Peyer's patch (tissue), 4 donors: Measurements from ENCODE around the gene BTG1. TPM values are rescaled to one million over a fixed set of nuclear protein-coding genes. Genes with fewer than 3 reads are reported as not detected.

Source experiments
- DNase-seq, 3 donors: peaks; one replicate each; pipeline ENCODE4 v3.0.0-alpha.2; 2017 to 2019
- H3K27ac ChIP-seq, 4 donors: fragments of 200-600 bp; sonication (generic); one replicate each; pipeline ENCODE4 v1.5.1; 2016 to 2019
- H3K27me3 ChIP-seq, 2 donors: fragments of 200-600 bp; sonication (generic); one replicate each; pipeline ENCODE4 v1.5.1; 2019
- H3K36me3 ChIP-seq, 3 donors: fragments of 200-600 bp; sonication (generic); one replicate each; pipeline ENCODE4 v1.5.1; 2016 to 2019
- H3K4me1 ChIP-seq, 4 donors: fragments of 200-600 bp; sonication (generic); one replicate each; pipeline ENCODE4 v1.5.1; 2016 to 2019
- H3K4me3 ChIP-seq, 4 donors: fragments of 200-600 bp; sonication (generic); 1 replicate in 3 of 4; 2 replicates in 1 of 4; pipeline ENCODE4 v1.5.1; 2016 to 2019; ENCODE audit warnings: mild to moderate bottlenecking in 1 of 4
- H3K9me3 ChIP-seq, 4 donors: fragments of 200-600 bp; sonication (generic); one replicate each; pipeline ENCODE4 v1.5.1; 2016 to 2019; ENCODE audit warnings: mild to moderate bottlenecking in 1 of 4
- POLR2A ChIP-seq, 2 donors: fragments of 450-650 bp; IDR thresholded peaks; one replicate each; pipeline ENCODE4 v1.5.1; 2017; ENCODE audit warnings: antibody characterized with exemption in 2 of 2, mild to moderate bottlenecking in 2 of 2, moderate library complexity in 2 of 2
- total RNA-seq, 4 donors: library from RNA; depleted of rRNA; stranded (reverse); fragments of >200 nt; gene quantifications; one replicate each; pipeline ENCODE4 v1.1.0, GENCODE V29; 2016
- TF ChIP-seq, protein P1 (sequence below), 6 experiments: fragments of 450-650 bp in 4 of 6; fragments of 200-600 bp in 2 of 6; sonication (generic) in 1 of 6; IDR thresholded peaks; one replicate each; pipeline ENCODE4 v1.5.1; 2017 to 2019; ENCODE audit warnings: antibody characterized with exemption in 6 of 6, mild to moderate bottlenecking in 3 of 6, moderate library complexity in 1 of 6

Gene BTG1
- total RNA-seq, 4 donors from 2014 or later: 49.2 to 111 (median 69.2) TPM

DNA sequence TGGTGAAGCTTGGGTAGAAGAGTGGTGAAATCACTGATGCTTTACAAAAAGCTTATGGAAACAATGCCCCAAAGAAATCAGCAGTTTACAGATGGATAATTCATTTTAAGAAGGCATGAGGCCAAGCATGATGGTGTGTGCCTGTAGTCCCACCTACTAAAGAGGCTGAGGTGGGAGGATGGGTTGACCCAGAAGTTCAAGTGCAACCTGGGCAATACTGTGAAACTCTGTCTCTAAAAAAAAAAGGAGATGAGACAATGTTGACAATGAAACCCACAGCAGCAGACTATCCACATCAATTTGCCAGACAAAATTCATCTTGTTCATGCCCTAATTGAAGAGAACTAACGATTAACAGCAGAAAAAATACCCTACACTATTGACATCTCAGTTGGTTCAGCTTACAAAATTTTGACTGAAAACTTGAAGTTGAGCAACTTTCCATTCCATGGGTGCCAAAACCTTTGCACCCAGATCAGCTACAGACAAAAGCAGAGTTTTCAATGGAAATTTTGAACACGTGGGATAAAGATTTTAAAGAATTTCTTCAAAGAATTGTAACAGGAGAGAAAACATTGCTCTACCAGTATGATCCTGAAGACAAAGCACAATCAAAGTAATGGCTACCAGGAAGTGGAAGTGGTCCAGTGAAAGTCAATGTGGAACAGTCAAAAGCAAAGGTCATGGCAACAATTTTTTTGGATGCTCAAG, 26.7 kb downstream of the BTG1 start:
- Histone ChIP-seq H3K4me3 (no peak overlapping the region), H3K4me1 (no peaks in the 10 kb centered on the region), H3K9me3 (peaks cover 0 to 8% (median 0%) of the 10 kb centered on the region in 4 donors), H3K27me3 (no peaks in the 10 kb centered on the region), H3K36me3 (no peaks in the 10 kb centered on the region), H3K27ac (no peak overlapping the region)
- TF ChIP-seq, protein P1, sequence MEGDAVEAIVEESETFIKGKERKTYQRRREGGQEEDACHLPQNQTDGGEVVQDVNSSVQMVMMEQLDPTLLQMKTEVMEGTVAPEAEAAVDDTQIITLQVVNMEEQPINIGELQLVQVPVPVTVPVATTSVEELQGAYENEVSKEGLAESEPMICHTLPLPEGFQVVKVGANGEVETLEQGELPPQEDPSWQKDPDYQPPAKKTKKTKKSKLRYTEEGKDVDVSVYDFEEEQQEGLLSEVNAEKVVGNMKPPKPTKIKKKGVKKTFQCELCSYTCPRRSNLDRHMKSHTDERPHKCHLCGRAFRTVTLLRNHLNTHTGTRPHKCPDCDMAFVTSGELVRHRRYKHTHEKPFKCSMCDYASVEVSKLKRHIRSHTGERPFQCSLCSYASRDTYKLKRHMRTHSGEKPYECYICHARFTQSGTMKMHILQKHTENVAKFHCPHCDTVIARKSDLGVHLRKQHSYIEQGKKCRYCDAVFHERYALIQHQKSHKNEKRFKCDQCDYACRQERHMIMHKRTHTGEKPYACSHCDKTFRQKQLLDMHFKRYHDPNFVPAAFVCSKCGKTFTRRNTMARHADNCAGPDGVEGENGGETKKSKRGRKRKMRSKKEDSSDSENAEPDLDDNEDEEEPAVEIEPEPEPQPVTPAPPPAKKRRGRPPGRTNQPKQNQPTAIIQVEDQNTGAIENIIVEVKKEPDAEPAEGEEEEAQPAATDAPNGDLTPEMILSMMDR (IDR thresholded peaks at IDR 0.05): no peak
- no peak for TF ChIP-seq POLR2A (IDR thresholded peaks at IDR 0.05)
- no peak for DNase-seq

DNA sequence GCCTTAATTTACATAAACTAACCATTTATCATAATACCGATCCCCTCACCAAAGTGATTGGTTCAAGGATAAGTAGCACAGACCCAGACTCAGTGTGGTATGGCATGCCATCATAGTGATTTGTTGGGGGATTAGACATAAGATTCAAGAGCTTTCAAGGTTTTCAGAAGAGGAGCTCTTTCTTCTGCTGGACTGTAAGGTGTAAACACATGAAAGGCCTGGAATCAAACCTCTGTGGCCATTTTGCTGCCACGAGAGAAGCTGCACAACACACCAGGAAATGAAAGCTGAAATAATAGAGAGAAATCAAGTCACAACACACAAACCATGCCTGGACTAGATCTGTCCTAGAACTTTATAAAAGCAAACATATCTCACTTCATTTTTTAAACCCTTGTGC, 30.8 kb downstream of the BTG1 start:
- TF ChIP-seq POLR2A (IDR thresholded peaks at IDR 0.05): no peak
- TF ChIP-seq, protein P1 (IDR thresholded peaks at IDR 0.05): no peak
- no peak for DNase-seq
- Histone ChIP-seq H3K9me3 (no peaks in the 10 kb centered on the region), H3K4me3 (no peak overlapping the region), H3K27ac (no peak overlapping the region), H3K4me1 (no peaks in the 10 kb centered on the region), H3K27me3 (no peaks in the 10 kb centered on the region), H3K36me3 (no peaks in the 10 kb centered on the region)

DNA sequence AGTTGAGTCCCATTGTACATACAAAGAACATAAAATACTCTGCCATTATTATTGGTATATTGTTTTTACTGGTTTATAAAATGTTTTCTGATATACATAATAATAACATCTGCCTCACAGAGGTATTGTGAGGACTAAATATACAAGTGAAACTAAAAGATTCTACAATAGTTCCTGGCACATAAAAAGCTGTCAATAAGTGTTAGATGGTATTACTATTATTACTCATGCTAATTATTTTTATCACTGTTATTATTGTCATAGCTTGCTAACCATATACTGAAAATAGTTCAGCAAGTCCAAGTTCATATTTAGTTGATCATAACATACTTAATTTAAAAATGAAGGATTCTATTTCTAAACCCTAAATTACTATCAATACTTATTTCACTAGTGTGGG, 34.4 kb downstream of the BTG1 start:
- no peaks in the 10 kb centered on the region for H3K36me3 ChIP-seq
- no peak for TF ChIP-seq POLR2A (IDR thresholded peaks at IDR 0.05)
- TF ChIP-seq, protein P1 (IDR thresholded peaks at IDR 0.05): no peak
- no peak overlapping the region for H3K27ac ChIP-seq
- H3K4me1 ChIP-seq: no peaks in the 10 kb centered on the region
- H3K27me3 ChIP-seq: no peaks in the 10 kb centered on the region
- DNase-seq: no peak
- no peaks in the 10 kb centered on the region for H3K9me3 ChIP-seq
- no peak overlapping the region for H3K4me3 ChIP-seq

DNA sequence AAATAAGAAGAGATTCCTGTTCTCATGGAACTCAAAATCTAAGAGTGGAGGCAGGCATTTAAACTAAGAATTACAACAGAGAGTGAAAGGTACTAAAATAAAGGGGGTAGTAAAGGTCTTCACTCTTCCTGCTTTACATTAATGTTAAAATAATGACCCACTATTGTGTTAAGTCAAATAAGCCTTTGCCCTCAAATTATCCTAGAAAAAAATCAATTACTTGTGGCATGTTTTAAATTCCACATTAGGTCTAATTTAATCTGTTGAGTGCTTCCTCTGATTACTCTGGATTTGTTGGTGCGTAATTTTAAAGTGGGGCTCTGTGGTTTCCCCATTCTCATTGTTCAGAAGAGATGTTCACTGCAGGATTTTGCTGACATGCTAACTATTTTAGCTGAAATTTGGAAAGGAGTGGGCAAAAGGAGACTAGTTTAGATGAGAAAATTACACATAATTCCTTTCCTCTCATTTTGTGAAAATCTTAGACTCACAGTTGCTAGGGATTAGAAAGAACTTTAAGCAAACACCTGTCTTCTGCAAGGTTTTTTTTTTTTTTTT, 35.5 kb downstream of the BTG1 start:
- Histone ChIP-seq H3K4me1 (no peaks in the 10 kb centered on the region), H3K27ac (no peak overlapping the region), H3K4me3 (no peak overlapping the region), H3K27me3 (no peaks in the 10 kb centered on the region), H3K9me3 (no peaks in the 10 kb centered on the region), H3K36me3 (no peaks in the 10 kb centered on the region)
- TF ChIP-seq, protein P1 (IDR thresholded peaks at IDR 0.05): no peak
- no peak for TF ChIP-seq POLR2A (IDR thresholded peaks at IDR 0.05)
- no peak for DNase-seq

DNA sequence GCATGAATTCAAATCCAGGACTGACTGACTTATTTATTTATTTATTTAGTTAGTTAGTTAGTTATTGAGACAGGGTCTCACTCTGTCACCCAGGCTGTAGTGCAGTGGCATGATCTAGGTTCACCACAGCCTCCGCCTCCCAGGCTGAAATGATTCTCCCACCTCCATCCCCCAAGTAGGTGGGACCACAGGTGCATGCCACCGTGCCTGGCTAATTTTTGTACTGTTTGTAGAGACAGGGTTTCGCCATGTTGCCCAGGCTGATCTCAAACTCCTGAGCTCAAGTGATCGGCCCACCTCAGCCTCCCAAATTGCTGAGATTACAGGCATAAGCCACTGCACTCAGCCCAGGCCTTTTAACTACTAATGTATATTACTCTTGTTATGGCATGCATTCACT, 36.0 kb downstream of the BTG1 start:
- Histone ChIP-seq H3K27ac (no peak overlapping the region), H3K9me3 (no peaks in the 10 kb centered on the region), H3K27me3 (no peaks in the 10 kb centered on the region), H3K4me1 (no peaks in the 10 kb centered on the region), H3K4me3 (no peak overlapping the region), H3K36me3 (no peaks in the 10 kb centered on the region)
- DNase-seq: no peak
- TF ChIP-seq, protein P1 (IDR thresholded peaks at IDR 0.05): no peak
- TF ChIP-seq POLR2A (IDR thresholded peaks at IDR 0.05): no peak
